ENCODE measurements around the gene TOLLIP. TPM values are rescaled to one million over a fixed set of nuclear protein-coding genes. Genes with fewer than 3 reads are reported as not detected.

TOLLIP gene
- total and polyA plus RNA-seq, 4 donors: 29.0 to 83.4 (median 50.8) TPM

DNA sequence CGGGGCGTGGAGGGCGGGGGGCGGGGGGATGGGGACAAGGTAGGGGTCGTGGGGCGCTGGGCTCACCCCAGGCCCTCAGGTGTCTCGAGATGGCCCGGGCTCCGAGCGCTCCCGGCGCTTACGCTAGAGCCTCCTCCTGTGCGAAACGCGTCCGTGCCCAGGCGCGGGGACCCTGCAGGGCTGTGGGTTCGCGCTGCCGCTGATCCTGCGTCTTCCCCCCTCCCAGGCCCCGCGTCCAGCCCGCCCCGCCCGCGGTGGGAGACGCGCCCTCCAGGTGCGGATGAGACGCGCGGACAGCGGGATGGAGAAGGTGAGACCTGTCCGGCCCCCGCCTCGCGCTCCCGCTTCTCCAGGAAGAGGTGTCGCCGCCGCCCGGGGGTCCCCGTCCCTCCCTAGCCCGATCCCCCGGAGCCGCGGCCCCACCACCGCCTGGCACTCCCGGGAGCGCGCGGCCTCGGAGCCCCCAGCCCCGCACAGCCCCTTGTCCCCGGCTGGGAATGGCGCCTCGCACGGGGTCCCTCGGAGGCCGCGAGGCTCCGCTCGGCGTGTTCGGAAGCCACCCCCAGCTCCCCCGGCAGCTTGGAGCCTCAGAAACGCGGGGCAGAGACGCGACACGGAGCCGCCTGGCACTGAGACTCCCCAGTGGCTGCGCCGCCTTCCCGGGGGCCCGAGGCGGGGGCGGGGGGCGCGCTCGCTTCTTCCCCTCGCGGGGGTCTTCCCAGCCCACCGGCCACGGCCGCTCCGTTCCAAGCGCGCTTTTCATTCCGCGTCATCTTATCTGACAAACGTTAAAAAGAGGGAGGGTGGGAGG lies 27.6 kb upstream of the TOLLIP start:
- peaks cover 6% of the 10 kb centered on the region for H3K36me3 ChIP-seq (ENCODE audit: control insufficient read depth, insufficient read depth, low read length)
- H3K9me3 ChIP-seq (ENCODE audit: control insufficient read depth, insufficient read depth, low read length): no peaks in the 10 kb centered on the region
- H3K4me3 ChIP-seq (ENCODE audit: low read depth, low read length): peak overlapping the region; percentile 12
- DNase-seq (ENCODE audit: low read depth in 4 of 6, low spot score in 6 of 6): peak in 2 of 6 donors; percentile 70 to 76
- 1% methylated on average over 88 of the region's 95 CpGs for WGBS (ENCODE audit: insufficient coverage)
- no peak overlapping the region for H3K27ac ChIP-seq (ENCODE audit: low read depth, low read length)
- H3K4me1 ChIP-seq (ENCODE audit: control insufficient read depth, insufficient read depth, low read length): peaks cover 16% of the 10 kb centered on the region
- H3K27me3 ChIP-seq (ENCODE audit: control insufficient read depth, insufficient read depth, low read length): no peaks in the 10 kb centered on the region

DNA sequence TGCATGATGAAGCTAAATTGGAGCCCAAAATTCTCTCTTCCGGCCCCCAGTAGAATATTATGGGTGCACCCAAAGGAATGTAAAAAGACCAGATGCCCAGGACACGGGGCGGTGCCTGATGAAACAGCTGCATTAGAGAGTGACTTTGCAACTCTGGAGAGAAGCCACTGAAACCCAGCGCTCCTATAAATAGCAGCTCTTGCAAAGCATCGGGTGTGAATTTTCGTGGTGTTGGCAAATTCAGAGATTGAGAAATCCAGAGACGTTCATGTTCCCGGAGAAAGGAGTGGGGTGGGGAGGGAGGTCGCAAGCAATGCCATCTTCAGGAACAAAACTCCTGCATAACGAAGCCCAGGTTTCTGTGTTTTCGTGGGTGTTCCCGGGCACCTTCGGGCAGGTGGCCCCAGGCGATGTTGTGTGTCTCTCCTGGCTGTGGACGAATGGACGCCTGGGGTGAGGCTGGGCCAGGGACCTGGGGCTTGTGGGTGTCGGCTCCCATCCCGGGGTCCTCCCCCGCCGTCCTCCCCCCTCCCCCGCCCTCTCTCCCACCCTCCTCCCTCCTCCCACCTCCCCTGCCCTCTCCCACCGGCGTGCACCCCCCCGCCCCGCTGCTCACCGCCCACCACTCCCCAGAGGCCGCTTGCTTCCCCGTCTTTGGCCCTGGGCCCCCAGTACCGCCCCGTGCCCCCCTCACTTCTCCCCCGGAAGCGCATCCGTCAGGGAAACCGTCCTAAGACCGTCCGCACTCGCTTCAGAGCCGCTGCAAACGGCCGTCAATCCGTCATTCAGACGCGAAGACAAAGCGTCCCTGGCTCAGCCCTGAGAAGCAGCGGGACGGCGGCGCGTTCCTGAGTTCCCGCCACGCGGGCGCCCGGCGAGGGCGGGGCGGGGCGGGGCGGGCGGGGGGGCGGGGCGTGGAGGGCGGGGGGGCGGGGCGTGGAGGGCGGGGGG lies 26.7 kb upstream of the TOLLIP start:
- DNase-seq (ENCODE audit: low read depth in 4 of 6, low spot score in 6 of 6): peak in 3 of 6 donors; percentile 25 to 89 (median 83)
- no peak overlapping the region for H3K27ac ChIP-seq (ENCODE audit: low read depth, low read length)
- peaks cover 6% of the 10 kb centered on the region for H3K36me3 ChIP-seq (ENCODE audit: control insufficient read depth, insufficient read depth, low read length)
- peaks cover 16% of the 10 kb centered on the region for H3K4me1 ChIP-seq (ENCODE audit: control insufficient read depth, insufficient read depth, low read length)
- H3K27me3 ChIP-seq (ENCODE audit: control insufficient read depth, insufficient read depth, low read length): no peaks in the 10 kb centered on the region
- H3K4me3 ChIP-seq (ENCODE audit: low read depth, low read length): peak overlapping the region; percentile 44
- H3K9me3 ChIP-seq (ENCODE audit: control insufficient read depth, insufficient read depth, low read length): no peaks in the 10 kb centered on the region
- 4% methylated on average over 27 of the region's 66 CpGs for WGBS (ENCODE audit: insufficient coverage)

DNA sequence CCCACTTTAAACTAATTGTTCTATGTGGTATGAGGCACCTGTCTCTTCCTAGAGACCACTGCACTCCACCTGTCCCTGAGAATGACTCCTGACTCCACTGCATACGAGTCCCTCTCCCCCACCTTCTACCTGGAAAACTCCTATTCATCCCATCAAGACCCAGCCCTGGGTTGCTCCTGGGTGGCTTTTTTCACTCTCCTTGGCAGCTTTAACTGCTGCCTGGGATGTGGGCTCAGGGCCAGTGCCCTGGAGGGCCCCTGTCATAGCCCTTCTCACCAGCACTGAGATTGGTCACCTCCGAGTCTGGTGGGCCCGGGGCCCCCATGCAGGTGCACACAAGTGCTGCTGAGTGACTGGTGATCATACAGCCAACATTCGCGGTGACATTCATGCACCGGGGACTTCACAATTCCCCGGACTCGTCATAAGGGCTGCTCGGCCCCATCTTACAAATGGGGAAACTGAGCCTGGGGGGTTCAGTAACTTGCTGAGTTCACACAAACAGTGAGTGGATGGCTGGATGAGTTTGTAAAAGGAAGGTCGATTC lies 25.9 kb upstream of the TOLLIP start:
- no peaks in the 10 kb centered on the region for H3K9me3 ChIP-seq (ENCODE audit: control insufficient read depth, insufficient read depth, low read length)
- H3K4me1 ChIP-seq (ENCODE audit: control insufficient read depth, insufficient read depth, low read length): peaks cover 16% of the 10 kb centered on the region
- WGBS (ENCODE audit: insufficient coverage): 67% methylated on average over 9 of the region's 10 CpGs
- H3K4me3 ChIP-seq (ENCODE audit: low read depth, low read length): no peak overlapping the region
- peaks cover 3% of the 10 kb centered on the region for H3K36me3 ChIP-seq (ENCODE audit: control insufficient read depth, insufficient read depth, low read length)
- no peak for DNase-seq (ENCODE audit: low read depth in 4 of 6, low spot score in 6 of 6)
- no peak overlapping the region for H3K27ac ChIP-seq (ENCODE audit: low read depth, low read length)
- H3K27me3 ChIP-seq (ENCODE audit: control insufficient read depth, insufficient read depth, low read length): no peaks in the 10 kb centered on the region

DNA sequence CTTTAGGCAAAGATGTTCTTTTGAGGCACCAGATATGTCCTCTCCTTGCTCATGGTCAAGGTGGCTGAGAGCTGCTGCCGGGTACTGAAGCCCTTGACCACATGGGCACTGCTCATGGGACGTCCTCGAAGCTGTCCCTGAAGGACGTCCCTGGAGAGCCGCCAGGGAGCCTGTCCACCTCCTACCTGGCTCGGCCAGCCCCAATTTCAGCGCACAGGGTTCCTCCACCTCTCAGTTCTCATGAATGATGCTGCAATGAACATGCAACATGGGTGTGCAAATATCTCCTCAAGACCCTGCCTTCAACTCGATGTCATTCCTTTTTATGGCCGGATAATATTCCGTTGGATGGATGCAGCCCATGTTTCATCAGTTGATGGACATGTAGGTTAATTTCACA lies 24.4 kb upstream of the TOLLIP start:
- no peaks in the 10 kb centered on the region for H3K9me3 ChIP-seq (ENCODE audit: control insufficient read depth, insufficient read depth, low read length)
- DNase-seq (ENCODE audit: low read depth in 4 of 6, low spot score in 6 of 6): no peak
- no peaks in the 10 kb centered on the region for H3K27me3 ChIP-seq (ENCODE audit: control insufficient read depth, insufficient read depth, low read length)
- H3K36me3 ChIP-seq (ENCODE audit: control insufficient read depth, insufficient read depth, low read length): no peaks in the 10 kb centered on the region
- no peak overlapping the region for H3K4me3 ChIP-seq (ENCODE audit: low read depth, low read length)
- 97% methylated on average over 8 of the region's 10 CpGs for WGBS (ENCODE audit: insufficient coverage)
- no peak overlapping the region for H3K27ac ChIP-seq (ENCODE audit: low read depth, low read length)
- peaks cover 16% of the 10 kb centered on the region for H3K4me1 ChIP-seq (ENCODE audit: control insufficient read depth, insufficient read depth, low read length)

DNA sequence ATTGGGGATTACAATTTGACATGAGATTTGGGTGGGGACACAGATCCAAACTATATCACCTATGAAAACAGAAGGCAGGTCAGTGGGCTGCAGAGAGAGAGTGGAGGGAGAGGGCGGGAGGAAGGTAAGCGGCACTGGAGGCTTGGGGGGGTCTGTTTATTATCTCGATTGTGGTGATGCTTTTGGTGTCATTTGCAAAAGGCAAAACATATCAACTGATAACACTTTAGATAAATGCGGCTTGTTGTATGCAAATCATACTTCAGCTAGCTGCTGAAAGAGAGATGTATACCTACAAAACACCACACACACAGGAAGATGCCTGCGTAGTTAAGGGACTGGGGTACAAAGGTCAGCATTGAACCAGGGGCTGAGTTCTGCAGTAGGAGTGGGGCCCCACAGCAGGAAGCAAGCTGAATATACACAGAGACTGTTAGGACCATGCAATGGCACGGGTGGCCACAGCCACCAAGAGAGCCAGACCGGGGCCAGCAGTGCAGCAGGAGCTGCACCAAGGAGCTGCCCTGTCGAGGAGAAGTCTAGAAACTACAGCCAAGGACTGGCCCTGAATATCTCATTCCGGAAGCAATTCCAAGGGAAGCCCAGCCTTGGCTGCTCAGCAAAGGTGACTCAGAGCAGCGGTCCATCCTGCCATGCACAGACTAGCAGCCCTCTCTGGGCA lies 23.8 kb upstream of the TOLLIP start:
- Histone ChIP-seq H3K4me3 (ENCODE audit: low read depth, low read length) (no peak overlapping the region), H3K36me3 (ENCODE audit: control insufficient read depth, insufficient read depth, low read length) (no peaks in the 10 kb centered on the region), H3K27ac (ENCODE audit: low read depth, low read length) (no peak overlapping the region), H3K9me3 (ENCODE audit: control insufficient read depth, insufficient read depth, low read length) (peaks cover 5% of the 10 kb centered on the region), H3K4me1 (ENCODE audit: control insufficient read depth, insufficient read depth, low read length) (peaks cover 16% of the 10 kb centered on the region), H3K27me3 (ENCODE audit: control insufficient read depth, insufficient read depth, low read length) (no peaks in the 10 kb centered on the region)
- DNase-seq (ENCODE audit: low read depth in 4 of 6, low spot score in 6 of 6): no peak
- 90% methylated on average over 6 of the region's 10 CpGs for WGBS (ENCODE audit: insufficient coverage)

DNA sequence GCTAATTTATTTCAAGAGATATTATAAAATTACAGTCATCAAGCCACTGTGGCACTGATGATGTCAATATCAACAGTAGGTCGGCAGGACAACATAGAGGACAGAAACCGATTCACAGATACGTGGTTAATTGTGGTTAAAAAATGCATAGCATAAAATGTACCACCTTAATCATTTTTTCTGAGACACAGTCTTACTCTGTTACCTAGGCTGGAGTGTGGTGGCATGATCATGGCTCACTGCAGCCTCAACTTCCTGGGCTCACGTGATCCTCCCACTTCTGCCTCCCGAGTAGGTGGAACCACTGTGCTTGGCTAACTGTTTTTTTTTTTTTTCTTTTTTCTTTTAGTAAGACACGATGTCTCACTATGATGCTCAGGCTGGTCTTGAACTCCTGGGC lies 21.0 kb upstream of the TOLLIP start:
- Histone ChIP-seq H3K4me3 (ENCODE audit: low read depth, low read length) (no peak overlapping the region), H3K4me1 (ENCODE audit: control insufficient read depth, insufficient read depth, low read length) (peaks cover 4% of the 10 kb centered on the region), H3K9me3 (ENCODE audit: control insufficient read depth, insufficient read depth, low read length) (peaks cover 7% of the 10 kb centered on the region), H3K36me3 (ENCODE audit: control insufficient read depth, insufficient read depth, low read length) (no peaks in the 10 kb centered on the region), H3K27me3 (ENCODE audit: control insufficient read depth, insufficient read depth, low read length) (no peaks in the 10 kb centered on the region), H3K27ac (ENCODE audit: low read depth, low read length) (no peak overlapping the region)
- no peak for DNase-seq (ENCODE audit: low read depth in 4 of 6, low spot score in 6 of 6)
- 90% methylated on average over 2 of the region's 6 CpGs for WGBS (ENCODE audit: insufficient coverage)

DNA sequence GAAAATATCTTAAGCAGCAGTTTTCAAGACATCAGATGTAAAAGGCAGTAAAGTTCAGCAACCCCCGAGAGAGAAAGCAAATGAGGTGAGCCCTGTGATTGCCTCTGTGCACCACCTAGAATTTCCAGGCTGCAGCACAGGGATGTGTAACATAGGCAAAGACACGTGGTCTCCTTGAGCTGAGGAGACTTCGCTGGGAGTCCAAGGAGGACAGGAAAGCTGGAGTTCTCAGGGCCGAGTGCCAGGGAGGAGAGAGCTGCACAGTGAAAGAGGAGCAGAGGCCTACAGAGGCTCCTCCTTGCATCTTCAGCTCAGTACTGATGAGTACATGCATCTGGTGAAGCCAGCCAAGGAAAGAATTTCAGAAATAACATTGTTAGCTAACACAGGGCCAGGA lies 17.6 kb upstream of the TOLLIP start:
- no peaks in the 10 kb centered on the region for H3K4me1 ChIP-seq (ENCODE audit: control insufficient read depth, insufficient read depth, low read length)
- no peak for DNase-seq (ENCODE audit: low read depth in 4 of 6, low spot score in 6 of 6)
- WGBS (ENCODE audit: insufficient coverage): 76% methylated on average over 4 of the region's 4 CpGs
- H3K27ac ChIP-seq (ENCODE audit: low read depth, low read length): no peak overlapping the region
- H3K27me3 ChIP-seq (ENCODE audit: control insufficient read depth, insufficient read depth, low read length): no peaks in the 10 kb centered on the region
- H3K36me3 ChIP-seq (ENCODE audit: control insufficient read depth, insufficient read depth, low read length): no peaks in the 10 kb centered on the region
- no peak overlapping the region for H3K4me3 ChIP-seq (ENCODE audit: low read depth, low read length)
- H3K9me3 ChIP-seq (ENCODE audit: control insufficient read depth, insufficient read depth, low read length): peaks cover 7% of the 10 kb centered on the region

DNA sequence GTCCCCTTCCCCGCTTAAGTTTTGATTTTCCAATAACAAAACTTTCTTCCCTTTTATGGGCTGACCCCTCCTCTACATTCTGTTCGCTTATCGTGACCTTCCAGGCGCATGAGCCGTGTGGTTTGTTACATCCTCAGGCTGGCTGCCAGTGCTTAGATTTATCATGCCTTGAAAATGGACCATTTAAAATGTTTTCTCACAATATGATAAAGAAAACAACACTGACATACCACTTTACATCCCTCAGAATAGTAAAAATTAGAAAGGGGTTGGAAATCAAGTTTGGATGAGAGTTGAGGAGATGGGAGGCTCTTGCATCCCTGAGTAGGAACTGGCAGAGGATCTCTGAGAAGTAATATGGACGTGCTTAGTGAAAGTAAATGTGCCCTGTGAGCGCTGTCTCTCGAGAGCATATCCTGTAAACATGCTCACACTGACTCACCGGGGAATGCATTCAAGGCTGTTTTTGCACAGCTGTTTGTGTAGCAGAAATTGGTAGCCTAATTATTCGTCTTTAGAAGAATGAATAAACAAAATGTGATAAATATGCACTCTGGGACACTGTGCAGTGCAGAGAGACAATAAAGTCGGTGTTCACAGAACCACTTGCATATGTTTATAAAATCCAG lies 17.1 kb upstream of the TOLLIP start:
- Histone ChIP-seq H3K36me3 (ENCODE audit: control insufficient read depth, insufficient read depth, low read length) (no peaks in the 10 kb centered on the region), H3K27me3 (ENCODE audit: control insufficient read depth, insufficient read depth, low read length) (no peaks in the 10 kb centered on the region), H3K27ac (ENCODE audit: low read depth, low read length) (no peak overlapping the region), H3K4me3 (ENCODE audit: low read depth, low read length) (no peak overlapping the region), H3K4me1 (ENCODE audit: control insufficient read depth, insufficient read depth, low read length) (no peaks in the 10 kb centered on the region), H3K9me3 (ENCODE audit: control insufficient read depth, insufficient read depth, low read length) (peaks cover 7% of the 10 kb centered on the region)
- 68% methylated on average over 6 of the region's 11 CpGs for WGBS (ENCODE audit: insufficient coverage)
- peak in 1 of 6 donors; percentile 92 for DNase-seq (ENCODE audit: low read depth in 4 of 6, low spot score in 6 of 6)

DNA sequence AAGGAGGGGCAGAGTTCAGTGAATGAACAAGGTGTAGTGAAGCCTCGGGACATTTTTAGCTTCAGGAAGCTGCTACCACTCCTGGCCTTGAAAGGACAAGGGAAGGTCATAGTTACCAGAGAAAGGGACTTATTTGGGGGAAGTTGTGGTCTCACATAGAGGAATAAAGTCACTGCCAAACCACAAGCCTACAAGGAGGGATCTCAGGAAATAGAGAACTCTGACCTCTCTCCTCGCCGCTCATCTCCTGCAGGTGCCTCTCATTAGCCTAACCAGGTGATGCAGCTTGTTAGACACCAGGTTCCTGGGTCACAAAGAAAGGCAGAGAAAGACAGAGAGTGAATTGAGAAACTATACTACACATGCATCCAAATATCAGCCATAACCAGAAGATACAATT lies 14.3 kb upstream of the TOLLIP start:
- Histone ChIP-seq H3K27me3 (ENCODE audit: control insufficient read depth, insufficient read depth, low read length) (no peaks in the 10 kb centered on the region), H3K9me3 (ENCODE audit: control insufficient read depth, insufficient read depth, low read length) (peaks cover 7% of the 10 kb centered on the region), H3K4me1 (ENCODE audit: control insufficient read depth, insufficient read depth, low read length) (no peaks in the 10 kb centered on the region), H3K27ac (ENCODE audit: low read depth, low read length) (no peak overlapping the region), H3K4me3 (ENCODE audit: low read depth, low read length) (no peak overlapping the region), H3K36me3 (ENCODE audit: control insufficient read depth, insufficient read depth, low read length) (no peaks in the 10 kb centered on the region)
- DNase-seq (ENCODE audit: low read depth in 4 of 6, low spot score in 6 of 6): no peak
- WGBS (ENCODE audit: insufficient coverage): 100% methylated on average over 1 of the region's 3 CpGs

Data from spinal cord (tissue), 10 donors.